AG20443 (cell line): ENCODE measurements around the gene DHTKD1.
"Not testable (repeated sequence)": the region's sequence is repeated elsewhere in the genome, so short reads cannot be mapped to it uniquely, and the experiment has no call there.

Experiments used
- DNase-seq: peaks from one replicate; pipeline ENCODE4 v3.0.0; 2012; ENCODE audit warnings: low spot score, mixed read lengths

DHTKD1 gene

DNA sequence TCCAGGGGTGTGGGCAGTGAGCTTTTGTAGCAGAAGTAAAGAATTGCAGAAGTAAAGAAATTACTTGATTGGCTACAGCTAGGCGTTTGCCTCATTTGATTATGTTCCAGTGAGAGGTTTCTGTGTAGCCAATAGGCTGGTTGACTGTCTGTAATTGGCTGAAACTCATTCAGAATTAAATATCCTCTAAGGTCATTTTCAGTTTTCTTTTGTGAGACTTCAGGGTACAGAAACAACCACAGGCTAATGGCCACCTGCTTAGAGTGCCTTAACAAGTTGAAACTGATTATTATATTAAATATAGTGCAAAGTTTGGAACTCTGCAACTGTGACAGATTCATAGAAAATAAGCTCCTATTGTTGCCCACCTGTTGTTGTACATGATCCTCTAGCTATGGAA lies 71.3 kb downstream of the DHTKD1 start:
- DNase-seq: no peak

DNA sequence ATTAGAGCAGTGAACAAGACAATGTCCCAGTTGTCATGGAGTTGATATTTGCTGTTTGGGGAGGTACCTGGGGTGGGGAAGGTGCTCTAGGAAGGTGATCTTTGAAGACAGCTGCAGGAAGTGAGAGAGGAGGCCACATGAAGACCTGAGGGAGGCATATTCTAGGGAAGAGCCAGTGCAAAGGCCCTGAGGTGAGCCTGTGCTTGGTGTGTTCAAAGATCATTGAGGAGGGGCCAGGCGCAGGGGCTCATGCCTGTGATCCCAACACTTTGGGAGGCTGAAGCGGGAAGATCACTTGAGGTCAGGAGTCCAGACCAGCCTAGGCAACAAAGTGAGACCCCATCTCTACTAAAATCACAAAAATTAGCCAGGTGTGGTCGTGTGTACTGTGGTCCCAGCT lies 75.8 kb downstream of the DHTKD1 start:
- DNase-seq: no peak

DNA sequence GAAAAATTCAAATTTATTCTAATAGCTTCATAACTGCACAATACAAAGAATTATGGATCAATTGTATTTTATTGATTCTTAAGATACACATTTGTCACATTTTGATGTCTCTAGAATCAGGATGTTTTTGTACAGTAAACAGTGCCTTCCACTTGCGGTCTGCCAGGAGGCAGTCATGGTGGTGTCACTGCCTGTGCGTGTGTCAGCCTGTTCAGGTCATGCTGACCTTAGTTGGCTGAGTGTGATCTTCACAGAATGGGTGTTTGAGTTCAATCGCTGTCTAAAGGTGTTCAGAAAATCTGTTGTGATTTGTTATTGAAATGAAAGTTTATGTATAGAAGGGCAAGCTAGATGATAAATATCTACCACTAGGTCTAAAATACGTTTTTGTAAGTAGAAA lies 81.4 kb downstream of the DHTKD1 start:
- no peak for DNase-seq

DNA sequence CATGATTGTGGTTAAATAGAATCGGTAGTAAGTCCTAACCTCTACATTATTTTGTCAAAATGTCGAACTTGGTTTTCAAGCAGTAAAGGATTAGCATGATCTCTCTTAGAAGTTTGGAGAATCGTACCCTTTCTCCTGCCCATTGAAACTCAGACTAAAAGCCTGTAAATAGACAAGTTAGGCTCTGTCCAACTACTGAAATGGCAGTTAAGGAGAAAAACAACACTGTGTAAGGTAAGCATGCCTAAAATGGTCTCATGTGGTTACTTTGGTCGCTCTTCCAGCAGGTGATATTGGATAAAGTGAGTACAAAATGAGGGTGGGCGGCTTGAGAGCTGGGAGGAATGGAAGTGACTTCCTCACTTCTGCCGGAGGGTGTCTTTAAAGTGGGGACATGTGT lies 85.8 kb downstream of the DHTKD1 start:
- no peak for DNase-seq

DNA sequence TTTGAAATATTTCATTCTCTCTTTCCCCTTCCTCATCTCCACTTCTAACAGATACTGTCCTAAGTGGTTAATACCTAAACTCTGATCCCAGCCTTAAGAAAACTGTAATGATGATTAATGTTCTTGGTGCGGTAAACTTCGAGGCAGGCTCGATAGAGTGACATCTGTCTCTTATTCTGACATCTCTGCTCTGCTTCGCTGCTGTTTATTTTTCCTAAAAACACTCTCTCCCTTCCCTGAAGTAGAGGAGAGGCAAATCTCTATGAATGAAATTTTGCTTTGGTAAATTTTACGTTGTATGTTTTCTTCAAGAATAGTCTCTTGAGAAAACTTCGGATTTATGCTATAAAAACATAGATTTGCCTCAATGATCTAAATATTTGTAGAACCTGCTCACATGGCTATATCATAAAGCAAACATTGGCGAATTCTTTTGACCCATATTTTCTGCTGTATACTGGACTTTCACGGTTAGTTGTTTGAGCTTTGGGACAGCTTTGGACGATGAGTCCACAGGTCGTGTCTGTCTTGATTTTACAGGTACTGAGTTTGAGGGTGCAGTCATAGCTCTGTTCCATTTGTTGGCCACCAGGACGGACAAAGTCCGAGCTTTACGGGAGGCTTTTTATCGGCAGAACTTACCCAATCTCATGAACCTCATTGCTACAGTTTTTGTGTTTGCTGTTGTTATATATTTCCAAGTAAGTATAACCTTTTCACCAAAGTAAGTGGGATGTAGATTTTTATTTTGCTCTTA lies 87.8 kb downstream of the DHTKD1 start:
- DNase-seq: no peak

DNA sequence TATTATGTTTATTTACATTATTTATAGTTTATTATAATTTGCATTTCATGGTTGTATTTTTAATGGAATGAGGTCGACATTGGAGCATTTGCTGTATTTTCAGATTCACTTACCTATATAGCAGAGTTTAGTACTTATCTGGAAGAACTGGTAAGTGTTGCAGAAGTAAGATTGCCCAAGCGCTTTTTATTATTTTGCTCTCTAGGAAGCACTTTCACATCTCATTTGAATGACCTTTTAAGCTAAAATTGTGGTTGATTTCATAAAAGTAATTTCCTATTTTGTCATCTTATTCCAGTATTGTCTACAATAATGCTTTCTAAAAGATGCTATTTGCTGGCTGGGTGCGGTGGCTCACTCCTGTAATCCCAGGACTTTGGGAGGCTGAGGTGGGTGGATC lies 89.4 kb downstream of the DHTKD1 start:
- DNase-seq: no peak

DNA sequence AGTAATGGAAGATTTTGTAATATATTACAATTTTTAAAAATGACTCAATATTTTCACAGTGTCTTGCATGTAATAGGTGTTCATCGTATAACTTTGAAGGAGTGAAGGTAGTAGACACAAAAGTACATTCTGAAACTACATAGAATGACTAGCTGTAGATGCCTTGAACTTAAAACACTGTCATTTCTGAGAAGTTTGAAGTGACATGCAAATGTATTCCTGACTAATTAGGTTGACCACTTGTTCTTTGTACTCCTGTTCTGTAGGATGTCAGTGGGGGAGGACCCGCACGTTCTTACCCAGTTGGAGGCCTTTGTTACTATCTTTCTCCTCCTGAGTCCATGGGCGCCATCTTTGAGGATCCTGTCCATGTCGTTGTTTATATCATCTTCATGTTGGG lies 91.9 kb downstream of the DHTKD1 start:
- DNase-seq: no peak

DNA sequence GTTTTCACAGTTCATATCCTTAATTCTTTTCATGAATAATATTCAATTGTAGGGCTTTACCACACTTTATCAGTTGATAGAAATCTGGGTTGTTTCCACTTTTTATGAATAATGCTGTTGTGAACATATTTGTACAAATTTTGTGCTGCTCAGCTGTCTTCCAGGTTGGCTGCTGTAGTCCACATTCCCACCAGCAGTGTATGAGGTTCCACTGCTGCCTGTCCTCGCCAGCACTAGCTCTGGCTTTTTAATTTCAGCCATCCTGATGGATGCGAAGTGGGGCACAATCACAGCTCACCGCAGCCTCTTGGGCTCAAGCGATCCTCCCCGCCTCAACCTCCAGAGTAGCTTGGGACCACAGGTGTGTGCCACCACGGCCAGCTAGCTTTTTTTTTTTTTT lies 94.2 kb downstream of the DHTKD1 start:
- no peak for DNase-seq

DNA sequence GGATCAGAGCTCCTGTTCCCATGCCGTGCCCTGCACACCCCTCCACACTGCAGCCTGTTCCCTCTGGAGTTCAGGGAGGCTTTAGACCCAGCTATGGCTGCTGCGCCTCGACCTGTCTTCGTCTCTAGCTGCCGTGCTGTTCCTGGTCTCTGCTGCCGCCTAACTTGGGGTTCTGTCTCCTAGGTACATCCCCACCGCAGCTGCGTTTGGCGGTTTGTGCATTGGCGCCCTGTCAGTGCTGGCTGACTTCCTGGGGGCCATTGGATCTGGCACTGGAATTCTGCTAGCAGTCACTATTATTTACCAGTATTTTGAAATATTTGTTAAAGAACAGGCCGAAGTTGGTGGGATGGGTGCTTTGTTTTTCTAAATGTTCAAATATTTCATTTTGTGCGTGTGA lies 95.3 kb downstream of the DHTKD1 start:
- DNase-seq: no peak

DNA sequence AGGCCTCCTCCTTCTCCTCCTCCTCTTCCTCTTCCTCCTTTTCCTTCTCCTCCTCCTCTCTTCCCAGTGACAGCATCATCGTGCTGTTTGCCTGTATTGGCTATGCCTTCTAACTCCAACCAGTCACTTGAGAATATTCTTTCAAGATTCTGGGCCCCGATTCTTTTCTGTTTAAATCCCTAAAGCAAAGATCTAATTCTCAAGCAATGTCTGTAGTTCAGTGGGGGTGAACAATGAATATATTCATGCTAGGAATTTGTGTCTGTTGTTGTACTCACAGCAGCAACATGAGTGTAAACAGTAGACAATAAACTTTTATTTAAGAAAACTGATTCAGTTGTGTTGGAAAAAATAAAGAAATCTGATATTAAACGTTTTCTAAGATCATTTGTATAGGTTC lies 96.3 kb downstream of the DHTKD1 start:
- no peak for DNase-seq

DNA sequence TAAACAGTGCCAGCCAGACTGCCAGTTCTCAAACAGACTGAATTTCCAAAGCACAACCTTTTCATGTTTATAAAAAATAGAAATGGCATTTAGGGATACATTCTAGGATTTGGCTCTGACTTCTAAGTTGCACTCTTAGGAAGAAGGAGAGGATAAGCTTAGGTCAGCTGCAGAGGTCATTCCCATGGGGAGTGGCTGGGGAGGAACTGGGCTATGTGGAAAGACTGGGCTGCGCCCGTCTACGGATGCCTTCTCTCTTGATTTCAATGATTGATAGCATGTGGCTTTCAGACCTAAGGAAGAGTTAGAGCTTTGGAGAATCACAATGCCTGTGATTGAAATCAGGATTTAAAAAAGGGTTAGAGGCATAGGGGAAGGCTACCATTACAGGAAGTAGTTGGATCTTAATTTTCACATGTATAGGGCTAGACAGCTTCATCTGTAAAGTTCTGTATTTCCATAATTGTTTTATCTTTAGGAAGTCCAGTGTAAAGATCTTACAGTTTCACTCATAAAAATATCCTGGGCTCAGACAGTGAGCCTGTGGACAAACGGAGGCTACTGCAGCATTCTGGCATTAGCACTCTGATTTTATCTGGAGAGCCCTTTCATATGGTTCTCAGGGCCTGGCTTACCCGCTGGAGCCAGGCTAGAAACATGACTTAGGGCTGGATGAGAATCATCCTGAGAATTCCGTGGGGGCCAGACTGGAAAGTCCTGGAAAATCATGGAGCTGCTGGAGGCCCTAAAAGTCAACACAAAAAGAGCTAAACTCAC lies 97.4 kb downstream of the DHTKD1 start:
- no peak for DNase-seq

DNA sequence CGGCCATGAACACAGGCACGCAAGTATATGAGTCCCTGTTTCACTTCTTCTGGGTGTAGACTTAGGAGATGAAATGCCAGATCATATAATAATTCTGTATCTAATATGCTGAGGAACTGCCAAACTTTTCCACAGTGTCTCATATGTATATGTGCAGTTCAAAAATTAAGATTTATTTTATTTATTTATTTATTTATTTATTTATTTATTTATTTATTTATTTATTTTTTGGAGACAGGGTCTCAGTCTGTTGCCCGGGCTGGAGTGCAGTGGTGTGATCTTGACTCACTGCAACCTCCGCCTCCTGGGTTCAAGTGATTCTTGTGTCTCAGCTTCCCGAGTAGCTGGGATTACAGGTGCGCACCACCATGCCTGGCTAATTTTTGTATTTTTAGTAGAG lies 102.8 kb downstream of the DHTKD1 start:
- not testable (repeated sequence) for DNase-seq
